HG02938 (cell line): ENCODE data around the gene GDPD3.

ENCODE experiments used
- ATAC-seq: cut with Tn5 transposase; IDR thresholded peaks from one replicate; pipeline ENCODE4 v1.9.1; 2021; ENCODE audit warnings: mild to moderate bottlenecking, moderate library complexity; ENCODE audit not compliant: unreplicated experiment

GDPD3 gene

GRCh38 chr16:30082545-30083090, 30.7 kb downstream of the GDPD3 start:
- no peak for ATAC-seq

- ATAC-seq: no peak
Observed at GRCh38 chr16:30079480-30079879, 33.9 kb downstream of the GDPD3 start.

- no peak for ATAC-seq
Observed at GRCh38 chr16:30078744-30079143, 34.6 kb downstream of the GDPD3 start.

- no peak for ATAC-seq
Observed at GRCh38 chr16:30077656-30078055, 35.7 kb downstream of the GDPD3 start.

- peak; percentile 25 for ATAC-seq
Observed at GRCh38 chr16:30076276-30076791, 37.0 kb downstream of the GDPD3 start.

GRCh38 chr16:30075503-30076275, 37.6 kb downstream of the GDPD3 start, which contains the start of gene PPP4C:
Gene PPP4C, plus strand, starts transcription at chr16:30075994. Its CDS starts 384 bp downstream, at chr16:30076378.
- peak; percentile 62 for ATAC-seq

GRCh38 chr16:30070490-30070889, 42.8 kb downstream of the GDPD3 start:
- no peak for ATAC-seq

GRCh38 chr16:30069611-30070462, 43.5 kb downstream of the GDPD3 start:
- no peak for ATAC-seq

GRCh38 chr16:30068750-30069610, 44.4 kb downstream of the GDPD3 start:
- no peak for ATAC-seq

- ATAC-seq: no peak
Observed at GRCh38 chr16:30068333-30068732, 45.0 kb downstream of the GDPD3 start.

- ATAC-seq: no peak
Observed at GRCh38 chr16:30067584-30067916, 45.8 kb downstream of the GDPD3 start.

- ATAC-seq: no peak
Observed at GRCh38 chr16:30066761-30067583, 46.4 kb downstream of the GDPD3 start.

GRCh38 chr16:30065943-30066760, 47.2 kb downstream of the GDPD3 start:
- no peak for ATAC-seq

GRCh38 chr16:30065102-30065942, 48.0 kb downstream of the GDPD3 start, which contains the start of gene ALDOA:
Gene ALDOA, plus strand, starts transcription at chr16:30065760. Its CDS starts 1,138 bp downstream, at chr16:30066898.
- peak; percentile 63 for ATAC-seq

- no peak for ATAC-seq
Observed at GRCh38 chr16:30064729-30065101, 48.6 kb downstream of the GDPD3 start.

- no peak for ATAC-seq
Observed at GRCh38 chr16:30063893-30064728, 49.2 kb downstream of the GDPD3 start.

- ATAC-seq: no peak
Observed at GRCh38 chr16:30063278-30063892, 50.0 kb downstream of the GDPD3 start.
